Rectal smooth muscle tissue (tissue), 1 donor: Measurements from ENCODE around the gene IFI27L1.

Experiments
- H3K27ac ChIP-seq: one replicate; pipeline ENCODE4 v1.7.0; 2013; ENCODE audit warnings: low read depth, low read length, inconsistent platforms
- H3K27me3 ChIP-seq: one replicate; pipeline ENCODE4 v1.7.0; 2013; ENCODE audit warnings: low read length; ENCODE audit not compliant: control insufficient read depth, insufficient read depth
- H3K36me3 ChIP-seq: one replicate; pipeline ENCODE4 v1.7.0; 2013; ENCODE audit warnings: low read length; ENCODE audit not compliant: control insufficient read depth, insufficient read depth
- H3K4me1 ChIP-seq: one replicate; pipeline ENCODE4 v1.7.0; 2013; ENCODE audit warnings: low read length; ENCODE audit not compliant: control insufficient read depth, insufficient read depth
- H3K4me3 ChIP-seq: one replicate; pipeline ENCODE4 v1.7.0; 2013; ENCODE audit warnings: low read length
- H3K9ac ChIP-seq: one replicate; pipeline ENCODE4 v1.7.0; 2013; ENCODE audit warnings: low read length

The IFI27L1 gene

GRCh38 chr14:94113908-94114588, 32.9 kb downstream of the IFI27L1 start:
- Histone ChIP-seq H3K4me3 (no peak overlapping the region), H3K27me3 (no peaks in the 10 kb centered on the region), H3K36me3 (no peaks in the 10 kb centered on the region), H3K4me1 (no peaks in the 10 kb centered on the region), H3K9ac (no peak overlapping the region), H3K27ac (no peak overlapping the region)

- Histone ChIP-seq H3K9ac (no peak overlapping the region), H3K36me3 (no peaks in the 10 kb centered on the region), H3K4me1 (no peaks in the 10 kb centered on the region), H3K27ac (no peak overlapping the region), H3K27me3 (no peaks in the 10 kb centered on the region), H3K4me3 (no peak overlapping the region)
Measured at GRCh38 chr14:94114589-94115057, 33.5 kb downstream of the IFI27L1 start.

GRCh38 chr14:94115058-94115591, 34.0 kb downstream of the IFI27L1 start:
- Histone ChIP-seq H3K4me1 (no peaks in the 10 kb centered on the region), H3K27me3 (no peaks in the 10 kb centered on the region), H3K9ac (no peak overlapping the region), H3K4me3 (no peak overlapping the region), H3K27ac (no peak overlapping the region), H3K36me3 (no peaks in the 10 kb centered on the region)

GRCh38 chr14:94115631-94116030, 34.5 kb downstream of the IFI27L1 start:
- no peaks in the 10 kb centered on the region for H3K36me3 ChIP-seq
- no peak overlapping the region for H3K27ac ChIP-seq
- H3K4me1 ChIP-seq = no peaks in the 10 kb centered on the region
- H3K9ac ChIP-seq = no peak overlapping the region
- H3K4me3 ChIP-seq = no peak overlapping the region
- H3K27me3 ChIP-seq = no peaks in the 10 kb centered on the region

- Histone ChIP-seq H3K36me3 (no peaks in the 10 kb centered on the region), H3K27ac (no peak overlapping the region), H3K9ac (no peak overlapping the region), H3K4me3 (no peak overlapping the region), H3K4me1 (no peaks in the 10 kb centered on the region), H3K27me3 (no peaks in the 10 kb centered on the region)
Measured at GRCh38 chr14:94116701-94117100, 35.6 kb downstream of the IFI27L1 start.

GRCh38 chr14:94117856-94118255, 36.7 kb downstream of the IFI27L1 start:
- Histone ChIP-seq H3K36me3 (no peaks in the 10 kb centered on the region), H3K27ac (no peak overlapping the region), H3K9ac (no peak overlapping the region)

GRCh38 chr14:94119071-94119470, 38.0 kb downstream of the IFI27L1 start:
- Histone ChIP-seq H3K4me1 (no peaks in the 10 kb centered on the region), H3K36me3 (no peaks in the 10 kb centered on the region), H3K9ac (no peak overlapping the region), H3K4me3 (no peak overlapping the region), H3K27ac (no peak overlapping the region), H3K27me3 (no peaks in the 10 kb centered on the region)

More at GRCh38 chr14:94117856-94118255, 36.7 kb downstream of the IFI27L1 start:
- Histone ChIP-seq H3K4me3 (no peak overlapping the region), H3K4me1 (no peaks in the 10 kb centered on the region), H3K27me3 (no peaks in the 10 kb centered on the region)

- Histone ChIP-seq H3K36me3 (no peaks in the 10 kb centered on the region), H3K9ac (no peak overlapping the region), H3K27ac (no peak overlapping the region), H3K4me3 (no peak overlapping the region), H3K27me3 (no peaks in the 10 kb centered on the region), H3K4me1 (no peaks in the 10 kb centered on the region)
Measured at GRCh38 chr14:94120667-94121340, 39.7 kb downstream of the IFI27L1 start.

GRCh38 chr14:94121485-94121884, 40.4 kb downstream of the IFI27L1 start:
- H3K27me3 ChIP-seq = no peaks in the 10 kb centered on the region
- no peak overlapping the region for H3K4me3 ChIP-seq
- no peaks in the 10 kb centered on the region for H3K36me3 ChIP-seq
- H3K9ac ChIP-seq = no peak overlapping the region
- H3K27ac ChIP-seq = no peak overlapping the region
- no peaks in the 10 kb centered on the region for H3K4me1 ChIP-seq

- Histone ChIP-seq H3K27ac (no peak overlapping the region), H3K36me3 (no peaks in the 10 kb centered on the region)
Measured at GRCh38 chr14:94122438-94122837, 41.3 kb downstream of the IFI27L1 start.

GRCh38 chr14:94123296-94123695, 42.2 kb downstream of the IFI27L1 start:
- H3K4me3 ChIP-seq = no peak overlapping the region
- no peaks in the 10 kb centered on the region for H3K4me1 ChIP-seq
- no peak overlapping the region for H3K27ac ChIP-seq
- no peak overlapping the region for H3K9ac ChIP-seq
- no peaks in the 10 kb centered on the region for H3K27me3 ChIP-seq
- no peaks in the 10 kb centered on the region for H3K36me3 ChIP-seq

More at GRCh38 chr14:94122438-94122837, 41.3 kb downstream of the IFI27L1 start:
- no peaks in the 10 kb centered on the region for H3K4me1 ChIP-seq
- no peak overlapping the region for H3K4me3 ChIP-seq
- H3K27me3 ChIP-seq = no peaks in the 10 kb centered on the region
- H3K9ac ChIP-seq = no peak overlapping the region

- H3K36me3 ChIP-seq = no peaks in the 10 kb centered on the region
- H3K4me3 ChIP-seq = no peak overlapping the region
- no peaks in the 10 kb centered on the region for H3K4me1 ChIP-seq
- H3K27me3 ChIP-seq = no peaks in the 10 kb centered on the region
- H3K27ac ChIP-seq = no peak overlapping the region
- no peak overlapping the region for H3K9ac ChIP-seq
Measured at GRCh38 chr14:94123868-94124267, 42.8 kb downstream of the IFI27L1 start.
